Skeletal muscle cell (primary cell): ENCODE results near the gene NFKBIZ.
"Not testable (repeated sequence)": the region's sequence is repeated elsewhere in the genome, so short reads cannot be mapped to it uniquely, and the experiment has no call there.

Experiments used
- DNase-seq: peaks from one replicate; pipeline ENCODE4 v3.0.0-alpha.2; 2010; ENCODE audit warnings: low read depth
- H3K4me3 ChIP-seq: 2 replicates; pipeline ENCODE4 v1.5.1; 2011; ENCODE audit warnings: low read depth, mild to moderate bottlenecking, control low read depth, low read length, moderate library complexity

NFKBIZ gene

DNA sequence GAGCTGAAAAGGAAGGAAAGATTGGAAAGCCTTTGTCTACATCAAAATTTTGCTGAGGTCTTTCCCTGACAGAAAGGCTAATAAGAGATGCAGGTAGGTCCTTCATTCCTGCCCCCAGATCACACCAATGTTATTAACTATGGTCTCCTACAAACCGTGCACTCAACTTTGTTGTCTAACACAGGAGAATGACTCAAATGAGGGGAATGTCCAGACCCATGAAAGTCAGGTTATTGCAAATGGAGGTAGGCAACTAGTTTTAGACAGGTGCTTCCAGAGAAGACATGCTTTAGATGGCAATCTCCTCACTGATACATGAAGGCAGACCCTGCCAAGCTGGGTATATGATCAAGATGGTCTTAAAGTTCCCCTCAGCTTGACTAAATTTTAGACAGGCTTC, 51.0 kb downstream of the NFKBIZ start:
- DNase-seq = no peak
- H3K4me3 ChIP-seq = no peak overlapping the region

DNA sequence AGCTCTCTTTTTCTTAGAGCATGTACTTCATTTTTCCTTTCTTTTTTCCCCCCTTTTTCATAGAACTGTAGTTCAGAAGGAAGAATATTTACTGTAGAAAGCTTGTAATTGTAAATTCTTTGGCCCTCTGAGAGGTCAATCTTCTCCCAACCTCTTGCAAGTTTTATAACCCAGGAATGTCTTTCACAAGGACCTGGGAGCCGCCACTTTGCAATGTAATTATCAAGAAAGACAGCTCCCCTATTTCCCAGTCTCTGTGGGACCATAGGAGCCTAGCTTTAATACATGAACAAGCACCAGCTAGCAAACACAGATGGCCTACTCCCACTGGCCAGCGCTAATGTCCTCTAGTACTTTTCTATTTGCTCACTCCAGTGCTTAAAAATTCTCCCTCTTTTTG, 51.4 kb downstream of the NFKBIZ start:
- H3K4me3 ChIP-seq = no peak overlapping the region
- no peak for DNase-seq

DNA sequence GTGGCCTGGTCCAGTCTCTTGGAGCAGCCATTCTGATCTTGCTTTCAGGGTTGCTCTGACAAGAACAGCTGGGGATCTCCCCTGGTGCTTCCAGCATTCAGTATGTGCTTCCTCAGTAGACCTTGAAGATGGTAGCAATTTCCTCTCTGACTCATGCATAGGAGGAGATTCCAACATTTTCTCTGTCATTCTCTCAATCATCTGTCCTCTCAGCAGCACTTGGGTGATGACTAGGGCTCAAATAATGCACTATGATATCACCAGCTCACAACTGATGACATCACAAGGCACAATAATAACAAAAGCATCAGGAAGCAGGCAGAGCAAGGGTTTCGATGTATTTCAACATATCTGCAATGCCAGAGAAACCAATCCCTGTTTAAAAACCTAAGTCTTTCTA, 52.7 kb downstream of the NFKBIZ start:
- peak; percentile 97 for DNase-seq
- no peak overlapping the region for H3K4me3 ChIP-seq

DNA sequence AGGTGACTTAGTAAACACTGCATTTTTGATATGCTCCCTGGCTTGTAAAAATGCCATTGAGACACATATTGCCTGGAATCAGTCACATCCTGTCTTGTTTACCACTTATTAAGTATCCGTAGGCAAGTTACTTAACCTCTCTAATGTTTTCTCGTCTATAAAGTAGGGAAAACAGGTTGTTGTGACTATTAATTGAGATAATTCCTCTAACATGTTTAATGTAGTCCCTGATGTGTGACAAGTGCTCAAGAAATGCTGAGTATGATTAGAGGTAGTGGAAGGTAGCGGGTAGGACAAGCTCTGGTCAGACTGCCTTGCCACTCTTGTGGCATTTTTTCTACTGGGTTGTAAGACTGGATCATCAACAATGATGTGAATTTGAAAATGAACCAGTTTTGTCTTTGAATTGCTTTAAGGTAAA, 54.1 kb downstream of the NFKBIZ start:
- no peak overlapping the region for H3K4me3 ChIP-seq
- no peak for DNase-seq

DNA sequence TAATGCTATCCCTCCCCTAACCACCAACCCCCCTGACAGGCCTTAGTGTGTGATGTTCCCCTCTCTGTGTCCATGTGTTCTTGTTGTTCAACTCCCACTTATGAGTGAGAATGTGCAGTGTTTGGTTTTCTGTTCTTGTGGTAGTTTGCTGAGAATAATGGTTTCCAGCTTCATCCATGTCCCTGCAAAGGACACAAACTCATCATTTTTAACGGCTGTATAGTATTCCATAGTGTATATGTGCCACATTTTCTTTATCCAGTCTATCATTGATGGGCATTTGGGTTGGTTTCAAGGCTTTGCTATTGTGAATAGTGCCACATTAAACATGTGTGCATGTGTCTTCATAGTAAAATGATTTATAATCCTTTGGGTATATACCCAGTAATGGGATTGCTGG, 56.3 kb downstream of the NFKBIZ start:
- not testable (repeated sequence) for DNase-seq

More for the DNA sequence above, 56.3 kb downstream of the NFKBIZ start:
- H3K4me3 ChIP-seq = not testable (repeated sequence)
